DND-41 (cell line): ENCODE data around the gene FRY.

Experiments
- EZH2 ChIP-seq: IDR thresholded peaks from 3 replicates; pipeline ENCODE4 v1.6.1; 2012; ENCODE audit warnings: borderline replicate concordance, low read depth, mild to moderate bottlenecking, moderate library complexity, low read length, inconsistent platforms; ENCODE audit not compliant: severe bottlenecking
- TF ChIP-seq, protein P1 (sequence below): IDR thresholded peaks from 2 replicates; pipeline ENCODE4 v1.5.1; 2012; ENCODE audit warnings: borderline replicate concordance, low read length, moderate library complexity, mild to moderate bottlenecking; ENCODE audit not compliant: poor library complexity, severe bottlenecking; ENCODE audit errors: extremely low read depth

DNA sequence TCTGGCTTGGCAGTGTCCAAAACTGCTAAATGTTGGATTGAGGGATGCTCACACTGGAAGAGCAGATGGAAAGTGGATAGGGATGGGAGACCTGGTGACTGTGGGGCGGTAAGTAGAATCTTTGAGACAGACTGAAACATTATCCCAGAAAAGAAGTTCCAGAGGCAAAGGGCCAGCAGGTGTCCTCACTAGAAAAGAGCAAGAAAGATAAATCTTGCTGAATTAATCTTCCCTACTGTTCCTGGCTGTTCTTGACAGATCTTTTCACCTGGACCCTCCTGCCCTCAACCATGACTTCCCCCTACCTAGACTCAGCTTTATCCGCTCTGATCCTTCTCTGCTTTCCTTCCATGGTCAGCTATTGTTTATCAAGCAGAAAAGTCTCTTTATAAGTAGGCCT lies 35.0 kb upstream of the FRY start:
- TF ChIP-seq, protein P1, sequence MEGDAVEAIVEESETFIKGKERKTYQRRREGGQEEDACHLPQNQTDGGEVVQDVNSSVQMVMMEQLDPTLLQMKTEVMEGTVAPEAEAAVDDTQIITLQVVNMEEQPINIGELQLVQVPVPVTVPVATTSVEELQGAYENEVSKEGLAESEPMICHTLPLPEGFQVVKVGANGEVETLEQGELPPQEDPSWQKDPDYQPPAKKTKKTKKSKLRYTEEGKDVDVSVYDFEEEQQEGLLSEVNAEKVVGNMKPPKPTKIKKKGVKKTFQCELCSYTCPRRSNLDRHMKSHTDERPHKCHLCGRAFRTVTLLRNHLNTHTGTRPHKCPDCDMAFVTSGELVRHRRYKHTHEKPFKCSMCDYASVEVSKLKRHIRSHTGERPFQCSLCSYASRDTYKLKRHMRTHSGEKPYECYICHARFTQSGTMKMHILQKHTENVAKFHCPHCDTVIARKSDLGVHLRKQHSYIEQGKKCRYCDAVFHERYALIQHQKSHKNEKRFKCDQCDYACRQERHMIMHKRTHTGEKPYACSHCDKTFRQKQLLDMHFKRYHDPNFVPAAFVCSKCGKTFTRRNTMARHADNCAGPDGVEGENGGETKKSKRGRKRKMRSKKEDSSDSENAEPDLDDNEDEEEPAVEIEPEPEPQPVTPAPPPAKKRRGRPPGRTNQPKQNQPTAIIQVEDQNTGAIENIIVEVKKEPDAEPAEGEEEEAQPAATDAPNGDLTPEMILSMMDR, result no peak
- no peak for TF ChIP-seq EZH2
